ENCODE data around the gene PCBP1.

GRCh38 chr2:70094171-70094977, 7.1 kb downstream of the PCBP1 start:
- TF ChIP-seq CTCF (IDR thresholded peaks at IDR 0.05) (no peak), POLR2A (IDR thresholded peaks at IDR 0.05) (no peak)
